Ectodermal cell (in vitro differentiated cells): ENCODE measurements around the gene SRMS. TPM values are rescaled to one million over a fixed set of nuclear protein-coding genes. Genes with fewer than 3 reads are reported as not detected.

ENCODE experiments used
- H3K27ac ChIP-seq: 2 replicates; pipeline ENCODE4 v1.7.0; 2013; ENCODE audit warnings: mild to moderate bottlenecking, low read depth, low read length; ENCODE audit not compliant: insufficient read depth, poor library complexity, severe bottlenecking
- H3K27me3 ChIP-seq: 2 replicates; pipeline ENCODE4 v1.7.0; 2013; ENCODE audit warnings: mild to moderate bottlenecking, low read length; ENCODE audit not compliant: insufficient read depth, control insufficient read depth, poor library complexity, severe bottlenecking
- H3K36me3 ChIP-seq: one replicate; pipeline ENCODE4 v1.7.0; 2013; ENCODE audit warnings: low read length; ENCODE audit not compliant: control insufficient read depth, insufficient read depth
- H3K4me1 ChIP-seq: one replicate; pipeline ENCODE4 v1.7.0; 2013; ENCODE audit warnings: low read length; ENCODE audit not compliant: control insufficient read depth, insufficient read depth
- H3K4me3 ChIP-seq: 2 replicates; pipeline ENCODE4 v1.7.0; 2013; ENCODE audit warnings: low read depth, low read length, control low read depth; ENCODE audit not compliant: insufficient read depth
- H3K9me3 ChIP-seq: 2 replicates; pipeline ENCODE4 v1.7.0; 2013; ENCODE audit warnings: mild to moderate bottlenecking, low read length, moderate library complexity; ENCODE audit not compliant: control insufficient read depth
- WGBS, 2 experiments: methylation state at CpG; one replicate each; pipeline ENCODE4 v1.1.7; 2013; ENCODE audit warnings: missing lambda C conversion rate in 2 of 2; 5-methylcytosine and 5-hydroxymethylcytosine counted together
- polyA plus RNA-seq, 4 experiments: library from polyadenylated mRNA; stranded (reverse); fragments of 50-300 nt; gene quantifications; one replicate each; pipeline ENCODE4 v1.2.3, GENCODE V29; 2013

SRMS gene
- not detected for polyA plus RNA-seq (2013, experiment 1 of 4)
- not detected for polyA plus RNA-seq (2013, experiment 2 of 4)
- not detected for polyA plus RNA-seq (2013, experiment 3 of 4)
- polyA plus RNA-seq (2013, experiment 4 of 4): not detected

GRCh38 chr20:63547725-63548480, at the start of gene SRMS:
TSS of gene SRMS (minus strand) at chr20:63547749. CDS start at chr20:63547463, 286 bp downstream.
- Histone ChIP-seq H3K27me3 (no peaks in the 10 kb centered on the region), H3K4me1 (no peaks in the 10 kb centered on the region), H3K4me3 (no peak within 1 kb of the TSS), H3K36me3 (no peaks in the 10 kb centered on the region), H3K27ac (no peak within 1 kb of the TSS), H3K9me3 (no peaks in the 10 kb centered on the region)
- 65 to 67% methylated on average over 35 of the region's 35 CpGs for WGBS, 2 experiments

GRCh38 chr20:63596423-63596822, 48.9 kb upstream of the SRMS start:
- Histone ChIP-seq H3K27me3 (no peaks in the 10 kb centered on the region), H3K4me3 (no peak overlapping the region), H3K4me1 (no peaks in the 10 kb centered on the region), H3K36me3 (peaks cover 10% of the 10 kb centered on the region), H3K9me3 (no peaks in the 10 kb centered on the region), H3K27ac (no peak overlapping the region)
- WGBS, 2 experiments: 92 to 94% methylated on average over 6 of the region's 6 CpGs

- Histone ChIP-seq H3K4me3 (no peak overlapping the region), H3K27me3 (no peaks in the 10 kb centered on the region), H3K9me3 (no peaks in the 10 kb centered on the region), H3K36me3 (peaks cover 4% of the 10 kb centered on the region), H3K27ac (no peak overlapping the region), H3K4me1 (no peaks in the 10 kb centered on the region)
- WGBS, 2 experiments: 94% methylated on average over 30 of the region's 30 CpGs
These were observed 48.0 kb upstream of the SRMS start for GRCh38 chr20:63595416-63596127.

- Histone ChIP-seq H3K4me1 (no peaks in the 10 kb centered on the region), H3K4me3 (no peak overlapping the region), H3K27me3 (no peaks in the 10 kb centered on the region), H3K27ac (no peak overlapping the region), H3K36me3 (peaks cover 4% of the 10 kb centered on the region), H3K9me3 (no peaks in the 10 kb centered on the region)
- 88 to 90% methylated on average over 10 of the region's 10 CpGs for WGBS, 2 experiments
These were observed 46.6 kb upstream of the SRMS start for GRCh38 chr20:63594043-63594561.

GRCh38 chr20:63592661-63593060, 45.1 kb upstream of the SRMS start:
- Histone ChIP-seq H3K36me3 (peaks cover 4% of the 10 kb centered on the region), H3K9me3 (no peaks in the 10 kb centered on the region), H3K27ac (no peak overlapping the region), H3K4me1 (no peaks in the 10 kb centered on the region), H3K4me3 (no peak overlapping the region), H3K27me3 (no peaks in the 10 kb centered on the region)
- WGBS, 2 experiments: 96% methylated on average over 13 of the region's 13 CpGs

- H3K4me1 ChIP-seq: no peaks in the 10 kb centered on the region
- H3K36me3 ChIP-seq: peaks cover 4% of the 10 kb centered on the region
- H3K27ac ChIP-seq: no peak overlapping the region
- no peaks in the 10 kb centered on the region for H3K27me3 ChIP-seq
- 96 to 97% methylated on average over 28 of the region's 28 CpGs for WGBS, 2 experiments
- no peak overlapping the region for H3K4me3 ChIP-seq
- no peaks in the 10 kb centered on the region for H3K9me3 ChIP-seq
These were observed 44.3 kb upstream of the SRMS start for GRCh38 chr20:63591786-63592355.

- Histone ChIP-seq H3K36me3 (peaks cover 4% of the 10 kb centered on the region), H3K27ac (no peak overlapping the region), H3K4me1 (no peaks in the 10 kb centered on the region), H3K4me3 (no peak overlapping the region), H3K27me3 (no peaks in the 10 kb centered on the region), H3K9me3 (no peaks in the 10 kb centered on the region)
- 94 to 96% methylated on average over 4 of the region's 4 CpGs for WGBS, 2 experiments
These were observed 43.6 kb upstream of the SRMS start for GRCh38 chr20:63591147-63591533.

- H3K27me3 ChIP-seq: no peaks in the 10 kb centered on the region
- peaks cover 4% of the 10 kb centered on the region for H3K36me3 ChIP-seq
- H3K9me3 ChIP-seq: no peaks in the 10 kb centered on the region
- WGBS, 2 experiments: 93 to 94% methylated on average over 52 of the region's 52 CpGs
- H3K27ac ChIP-seq: no peak overlapping the region
- H3K4me1 ChIP-seq: no peaks in the 10 kb centered on the region
- H3K4me3 ChIP-seq: no peak overlapping the region
These were observed 42.9 kb upstream of the SRMS start for GRCh38 chr20:63590218-63591146.

- Histone ChIP-seq H3K27me3 (no peaks in the 10 kb centered on the region), H3K27ac (no peak overlapping the region), H3K4me1 (no peaks in the 10 kb centered on the region), H3K9me3 (no peaks in the 10 kb centered on the region), H3K4me3 (no peak overlapping the region), H3K36me3 (peaks cover 4% of the 10 kb centered on the region)
- 93 to 94% methylated on average over 37 to 38 of the region's 38 CpGs for WGBS, 2 experiments
These were observed 42.0 kb upstream of the SRMS start for GRCh38 chr20:63589261-63590217.
